Measurements from ENCODE around the gene MLLT6. TPM values are rescaled to one million over a fixed set of nuclear protein-coding genes. Genes with fewer than 3 reads are reported as not detected.

Gene MLLT6
- total and polyA plus RNA-seq, 2 of the 13 experiments (the other 11 are each of a cell fraction or from before 2014, with no cell fraction given), result 50.7 to 69.5 TPM

DNA sequence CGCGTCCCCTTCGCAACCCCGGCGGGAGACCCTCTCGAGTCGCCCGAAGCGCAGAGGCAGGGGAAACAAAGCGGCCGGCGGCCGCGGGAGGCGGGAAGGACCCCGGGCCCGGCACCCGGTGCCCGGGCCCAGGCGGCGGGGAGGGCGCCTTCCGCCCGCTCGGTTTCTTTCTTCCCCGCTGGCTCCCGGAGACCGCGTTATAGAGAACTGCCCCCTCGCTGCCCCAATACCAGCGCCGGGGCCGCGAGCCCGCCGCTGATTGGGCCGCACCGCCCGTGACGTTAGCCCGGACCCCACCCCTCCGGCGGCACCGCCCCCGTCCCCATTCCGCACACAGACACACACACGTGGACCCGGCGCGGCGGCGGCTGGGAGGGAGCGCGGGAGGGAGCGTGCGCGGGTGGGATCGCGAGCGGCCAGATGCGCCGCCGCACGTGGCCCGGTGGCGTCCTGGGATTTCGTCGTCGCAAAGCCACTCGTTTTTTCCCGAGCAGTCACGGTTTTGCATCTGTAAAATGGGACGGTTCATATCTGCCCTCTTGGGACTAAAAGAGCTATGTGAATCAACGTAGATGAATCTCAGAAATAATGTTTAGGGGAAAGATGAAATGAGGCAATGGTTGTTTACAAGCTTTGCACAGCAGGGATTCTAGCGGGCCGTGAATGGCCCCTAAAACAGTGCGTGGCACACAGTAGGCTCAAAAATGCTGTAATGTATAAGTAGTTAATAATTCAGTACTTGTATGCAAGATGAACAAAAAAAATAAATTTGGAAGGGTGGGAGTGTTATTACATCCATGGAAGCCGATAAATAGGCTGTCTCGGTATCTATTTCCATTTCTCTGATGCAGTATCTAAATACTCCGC lies 30.1 kb upstream of the MLLT6 start, which contains the start of gene EPOP (continued):
- TF ChIP-seq MLXIP (CRISPR knock-in tag; IDR thresholded peaks at IDR 0.05; ENCODE audit: borderline replicate concordance) (peak; percentile 87; the same call in 1 of the 2 replicates), YY1 (IDR thresholded peaks at IDR 0.05; ENCODE audit: insufficient read depth, insufficient replicate concordance, low read depth, low read length) (peak; percentile 76), KDM2A (CRISPR knock-in tag; IDR thresholded peaks at IDR 0.05; ENCODE audit: borderline replicate concordance, low read depth) (peak; percentile 84), ZNF549 (CRISPR knock-in tag; IDR thresholded peaks at IDR 0.05) (peak; percentile 65; the same call in 1 of the 2 replicates), ZNF329 (CRISPR knock-in tag; IDR thresholded peaks at IDR 0.05; ENCODE audit: low read depth) (peak; percentile 82; the same call in 1 of the 2 replicates), MTERF4 (CRISPR knock-in tag; IDR thresholded peaks at IDR 0.05) (peak; percentile 95), ZNF484 (CRISPR knock-in tag; IDR thresholded peaks at IDR 0.05; ENCODE audit: borderline replicate concordance, low read depth) (no peak), FOXA1 (IDR thresholded peaks at IDR 0.05) (no peak), FOXA1 (CRISPR knock-in tag; IDR thresholded peaks at IDR 0.05) (peak; percentile 54; the same call in 1 of the 2 replicates), PATZ1 (CRISPR knock-in tag; IDR thresholded peaks at IDR 0.05) (peak; percentile 89), ZNF281 (CRISPR knock-in tag; IDR thresholded peaks at IDR 0.05; ENCODE audit: borderline replicate concordance) (peak; percentile 54; the same call in 1 of the 2 replicates), DNMT1 (CRISPR knock-in tag; IDR thresholded peaks at IDR 0.05) (peak; percentile 92), ZNF720 (CRISPR knock-in tag; IDR thresholded peaks at IDR 0.05) (peak; percentile 92; the same call in 1 of the 2 replicates), NFKB2 (CRISPR knock-in tag; IDR thresholded peaks at IDR 0.05; ENCODE audit: borderline replicate concordance) (peak; percentile 99), TEF (CRISPR knock-in tag; IDR thresholded peaks at IDR 0.05) (peak; percentile 84; the same call in 1 of the 2 replicates), FOXO1 (CRISPR knock-in tag; IDR thresholded peaks at IDR 0.05) (peak; percentile 80), SUZ12 (IDR thresholded peaks at IDR 0.05; ENCODE audit: low read depth, low read length) (no peak), ZNF430 (CRISPR knock-in tag; IDR thresholded peaks at IDR 0.05) (peak; percentile 81; the same call in 1 of the 2 replicates), ZNF547 (CRISPR knock-in tag; IDR thresholded peaks at IDR 0.05) (peak; percentile 69; the same call in 1 of the 2 replicates)

Data from HepG2 (cell line).